Tibial artery (tissue), 4 donors: ENCODE measurements around the gene RPTOR.

Experiments
- DNase-seq, 2 donors: peaks; one replicate each; pipeline ENCODE4 v3.0.0-alpha.2; 2019
- H3K27ac ChIP-seq, 2 donors: fragments of 200-600 bp; sonication (generic) in 1 of 2; 1 replicate in 1 of 2; 2 replicates in 1 of 2; pipeline ENCODE4 v1.5.1; 2018 to 2019; ENCODE audit warnings: mild to moderate bottlenecking in 1 of 2
- H3K27me3 ChIP-seq, 2 donors: fragments of 200-600 bp; sonication (generic) in 1 of 2; one replicate each; pipeline versions ENCODE4 v1.5.1 to v1.6.0; 2016 to 2019
- H3K36me3 ChIP-seq, 3 donors: fragments of 200-600 bp; sonication (generic) in 2 of 3; one replicate each; pipeline ENCODE4 v1.5.1; 2016 to 2019; ENCODE audit warnings: mild to moderate bottlenecking in 2 of 3
- H3K4me1 ChIP-seq, 4 donors: fragments of 200-600 bp; sonication (generic) in 2 of 4; 1 replicate in 3 of 4; 2 replicates in 1 of 4; pipeline ENCODE4 v1.5.1; 2016 to 2019
- H3K4me3 ChIP-seq, 2 donors: fragments of 200-600 bp; sonication (generic) in 1 of 2; 1 replicate in 1 of 2; 2 replicates in 1 of 2; pipeline ENCODE4 v1.5.1; 2018 to 2019; ENCODE audit warnings: mild to moderate bottlenecking in 2 of 2
- H3K9me3 ChIP-seq, 3 donors: fragments of 200-600 bp; sonication (generic) in 1 of 3; one replicate each; pipeline ENCODE4 v1.5.1; 2016 to 2019
- intact Hi-C: fragments of 100-400 bp; cut with DNase I; formaldehyde crosslinking; loops from one replicate; pipeline ENCODE4 v1.15.0; 2023; ENCODE audit warnings: low total_unique reads
- TF ChIP-seq, protein P1 (sequence below), 2 experiments: fragments of 200-600 bp in 1 of 2; fragments of 450-650 bp in 1 of 2; IDR thresholded peaks; one replicate each; pipeline ENCODE4 v1.5.1; 2017 to 2019; ENCODE audit warnings: antibody characterized with exemption in 2 of 2, mild to moderate bottlenecking in 1 of 2, moderate library complexity in 1 of 2

The RPTOR gene

DNA sequence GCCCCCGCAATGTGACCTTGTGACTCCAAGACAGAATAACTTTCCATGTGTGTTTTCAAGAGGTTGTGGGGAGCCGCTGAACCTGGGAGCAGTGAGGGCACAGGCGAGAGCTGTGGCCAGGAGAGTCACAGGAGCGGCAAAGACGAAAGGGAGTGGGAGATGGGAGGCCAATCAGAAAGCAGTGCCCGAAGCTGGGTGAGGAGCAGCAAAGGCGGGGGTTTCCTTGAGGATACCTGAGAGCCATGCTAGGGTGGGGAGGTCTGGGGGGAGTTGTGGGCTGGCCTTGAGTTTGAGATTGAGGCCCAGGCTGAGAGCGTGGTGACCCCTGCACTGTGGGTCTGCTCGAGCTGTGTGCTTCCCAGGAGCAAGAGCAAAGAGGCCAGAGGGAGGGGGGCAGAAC, 45.1 kb upstream of the RPTOR start:
- no peak overlapping the region for H3K4me3 ChIP-seq
- no peaks in the 10 kb centered on the region for H3K9me3 ChIP-seq
- no peak overlapping the region for H3K27ac ChIP-seq
- intact Hi-C loops, result no loop called here
- no peak for DNase-seq
- peaks cover 0 to 84% of the 10 kb centered on the region in 2 donors for H3K27me3 ChIP-seq
- H3K36me3 ChIP-seq, result no peaks in the 10 kb centered on the region
- TF ChIP-seq, protein P1, sequence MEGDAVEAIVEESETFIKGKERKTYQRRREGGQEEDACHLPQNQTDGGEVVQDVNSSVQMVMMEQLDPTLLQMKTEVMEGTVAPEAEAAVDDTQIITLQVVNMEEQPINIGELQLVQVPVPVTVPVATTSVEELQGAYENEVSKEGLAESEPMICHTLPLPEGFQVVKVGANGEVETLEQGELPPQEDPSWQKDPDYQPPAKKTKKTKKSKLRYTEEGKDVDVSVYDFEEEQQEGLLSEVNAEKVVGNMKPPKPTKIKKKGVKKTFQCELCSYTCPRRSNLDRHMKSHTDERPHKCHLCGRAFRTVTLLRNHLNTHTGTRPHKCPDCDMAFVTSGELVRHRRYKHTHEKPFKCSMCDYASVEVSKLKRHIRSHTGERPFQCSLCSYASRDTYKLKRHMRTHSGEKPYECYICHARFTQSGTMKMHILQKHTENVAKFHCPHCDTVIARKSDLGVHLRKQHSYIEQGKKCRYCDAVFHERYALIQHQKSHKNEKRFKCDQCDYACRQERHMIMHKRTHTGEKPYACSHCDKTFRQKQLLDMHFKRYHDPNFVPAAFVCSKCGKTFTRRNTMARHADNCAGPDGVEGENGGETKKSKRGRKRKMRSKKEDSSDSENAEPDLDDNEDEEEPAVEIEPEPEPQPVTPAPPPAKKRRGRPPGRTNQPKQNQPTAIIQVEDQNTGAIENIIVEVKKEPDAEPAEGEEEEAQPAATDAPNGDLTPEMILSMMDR (IDR thresholded peaks at IDR 0.05), result no peak
- peaks cover 0 to 7% (median 0%) of the 10 kb centered on the region in 4 donors for H3K4me1 ChIP-seq

DNA sequence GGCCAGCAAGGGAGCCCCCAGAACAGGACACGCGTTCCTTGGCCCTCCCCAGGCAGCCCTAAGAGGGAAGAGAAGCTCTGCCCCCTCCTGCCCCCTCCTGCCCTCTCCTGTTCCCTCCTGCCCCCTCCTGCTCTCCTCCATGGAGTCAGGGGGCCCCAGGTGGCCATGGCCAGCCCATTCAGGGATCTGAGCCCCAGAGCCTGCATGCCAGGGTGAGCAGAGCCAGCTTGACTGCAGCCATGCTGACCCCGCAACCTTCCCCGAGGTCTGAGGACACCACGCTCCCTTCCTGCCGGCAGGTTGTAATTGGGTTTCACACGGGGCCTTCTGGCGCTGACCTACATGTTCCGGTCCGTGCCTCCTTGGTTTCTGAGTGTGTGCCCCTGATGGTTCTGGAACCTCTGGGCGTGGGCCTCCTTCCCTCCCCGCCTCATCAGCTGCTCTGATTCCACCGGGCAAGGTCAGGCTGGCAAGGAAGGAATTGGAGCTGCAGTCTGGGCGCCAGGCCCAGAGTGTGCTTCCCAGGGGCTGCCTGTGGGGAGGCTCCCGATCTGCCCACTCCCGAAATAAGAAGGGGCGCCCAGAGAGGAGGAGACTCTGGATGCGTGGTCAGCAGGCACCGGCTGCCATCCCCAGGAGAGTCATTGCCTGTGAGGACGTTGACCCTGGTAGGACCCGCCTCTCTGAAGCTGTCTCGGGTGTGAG, 44.5 kb upstream of the RPTOR start:
- TF ChIP-seq, protein P1 (IDR thresholded peaks at IDR 0.05), result no peak
- H3K36me3 ChIP-seq, result no peaks in the 10 kb centered on the region
- intact Hi-C loops, result no loop called here
- no peak overlapping the region for H3K4me3 ChIP-seq
- DNase-seq, result no peak
- no peaks in the 10 kb centered on the region for H3K9me3 ChIP-seq
- no peak overlapping the region for H3K27ac ChIP-seq
- peaks cover 0 to 7% (median 0%) of the 10 kb centered on the region in 4 donors for H3K4me1 ChIP-seq
- peaks cover 0 to 79% of the 10 kb centered on the region in 2 donors for H3K27me3 ChIP-seq

DNA sequence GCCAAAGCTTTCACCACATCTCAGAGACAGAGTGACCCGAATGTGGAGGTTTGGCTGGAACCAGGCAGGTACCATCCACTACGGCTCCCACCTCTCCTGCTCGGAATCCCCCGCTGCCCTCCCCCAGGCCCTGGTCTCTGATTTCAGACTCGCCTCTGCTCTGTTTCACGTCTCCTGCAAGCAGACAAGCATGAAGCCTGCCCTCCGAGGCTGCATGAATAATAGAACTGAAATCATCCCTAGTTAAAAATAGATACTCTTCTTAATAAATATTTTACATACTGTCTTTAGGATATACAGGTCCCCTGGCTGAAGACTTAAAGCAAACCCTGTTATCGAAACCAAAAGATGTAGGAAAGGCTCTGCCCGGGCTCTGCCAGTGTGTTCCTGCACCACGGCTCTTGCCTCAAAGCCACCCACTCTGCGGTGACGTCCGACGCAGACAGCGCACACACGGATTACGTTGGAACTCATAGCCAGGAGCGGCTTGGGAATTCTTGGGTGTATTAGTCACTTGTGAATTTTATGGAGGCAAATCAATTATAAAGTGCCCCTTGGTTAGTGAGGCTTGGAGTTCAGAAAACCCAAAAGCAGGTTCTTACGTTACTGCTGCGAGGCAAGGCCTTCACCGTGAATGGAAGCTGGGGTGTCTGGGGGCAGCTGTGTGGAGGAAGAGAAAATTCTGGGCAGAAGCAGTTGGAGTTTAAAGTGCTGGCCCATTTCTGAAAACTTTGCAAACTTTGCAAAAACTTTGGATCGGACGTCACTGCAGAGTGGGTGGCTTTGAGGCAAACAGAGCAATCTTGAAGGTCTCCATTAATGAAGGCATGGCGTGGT, 42.7 kb upstream of the RPTOR start:
- H3K4me3 ChIP-seq, result no peak overlapping the region
- H3K9me3 ChIP-seq, result no peaks in the 10 kb centered on the region
- no peak overlapping the region for H3K27ac ChIP-seq
- H3K27me3 ChIP-seq, result peaks cover 0 to 85% of the 10 kb centered on the region in 2 donors
- H3K36me3 ChIP-seq, result no peaks in the 10 kb centered on the region
- no peak for DNase-seq
- TF ChIP-seq, protein P1 (IDR thresholded peaks at IDR 0.05), result no peak
- intact Hi-C loops, result no loop called here
- peaks cover 0 to 7% (median 0%) of the 10 kb centered on the region in 4 donors for H3K4me1 ChIP-seq

DNA sequence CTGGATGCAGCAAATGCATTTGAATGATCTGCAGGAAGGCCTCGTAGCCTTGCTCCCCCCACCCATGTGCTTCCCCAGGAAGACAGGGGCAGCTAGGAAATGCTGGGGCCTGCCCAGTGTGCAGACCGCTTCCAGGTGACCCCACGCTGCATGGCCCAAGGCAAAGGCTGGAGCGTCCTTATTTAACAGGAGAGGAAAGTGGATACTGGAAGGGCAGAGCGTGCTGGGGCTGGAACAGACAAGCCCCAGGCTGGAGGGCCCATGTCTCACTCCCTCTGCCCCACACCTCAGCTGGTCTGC, 42.1 kb upstream of the RPTOR start:
- intact Hi-C loops, result no loop called here
- peaks cover 0 to 86% of the 10 kb centered on the region in 2 donors for H3K27me3 ChIP-seq
- H3K4me3 ChIP-seq, result no peak overlapping the region
- DNase-seq, result no peak
- no peak overlapping the region for H3K27ac ChIP-seq
- peaks cover 0 to 7% (median 0%) of the 10 kb centered on the region in 4 donors for H3K4me1 ChIP-seq
- TF ChIP-seq, protein P1 (IDR thresholded peaks at IDR 0.05), result no peak
- H3K36me3 ChIP-seq, result no peaks in the 10 kb centered on the region
- H3K9me3 ChIP-seq, result no peaks in the 10 kb centered on the region

DNA sequence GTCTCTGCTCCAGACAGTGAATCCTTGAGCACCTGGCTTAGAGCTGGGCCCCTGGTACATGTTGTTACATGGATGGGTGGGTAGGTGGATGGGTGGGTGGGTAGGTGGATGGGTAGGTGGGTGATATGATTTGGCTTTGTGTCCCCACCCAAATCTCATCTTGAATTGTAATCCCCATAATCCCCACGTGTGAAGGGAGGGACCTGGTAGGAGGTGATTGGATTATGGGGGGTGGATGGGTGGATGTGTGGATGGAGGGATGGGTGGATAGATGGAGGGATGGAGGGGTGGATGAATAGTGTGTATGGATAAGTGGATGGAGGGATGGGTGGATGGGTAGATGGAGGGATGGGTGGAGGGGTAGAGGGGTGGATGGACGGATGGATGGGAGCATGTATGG, 41.6 kb upstream of the RPTOR start:
- intact Hi-C loops, result no loop called here
- Histone ChIP-seq H3K27ac (no peak overlapping the region), H3K36me3 (no peaks in the 10 kb centered on the region), H3K4me1 (peaks cover 0 to 7% (median 0%) of the 10 kb centered on the region in 4 donors), H3K9me3 (no peaks in the 10 kb centered on the region), H3K27me3 (peaks cover 0 to 87% of the 10 kb centered on the region in 2 donors), H3K4me3 (no peak overlapping the region)
- TF ChIP-seq, protein P1 (IDR thresholded peaks at IDR 0.05), result no peak
- DNase-seq, result no peak
